IMR-90 (cell line): ENCODE data around the gene KAZN. TPM values are rescaled to one million over a fixed set of nuclear protein-coding genes. Genes with fewer than 3 reads are reported as not detected.

Source experiments
- ATAC-seq: fragments of 200-7000 bp; cut with Tn5 transposase; 2 replicates; pipeline ENCODE4 v1.9.1; 2020; ENCODE audit warnings: low read depth, mild to moderate bottlenecking, moderate library complexity
- BruUV-seq: library from RNA; stranded (reverse); fragments of 400-500 nt; replicated peaks from 2 replicates; lab custom pipeline; 2021; lab: Mats Ljungman, UMichigan
- CTCF ChIA-PET: fragments of 300-600 bp; formaldehyde crosslinking; extraction: SDS; loops from one replicate; lab custom pipeline; 2021; ENCODE audit warnings: antibody characterized with exemption; lab: Yijun Ruan, JAX
- POLR2A ChIA-PET: fragments of 300-600 bp; sonication (Branson Sonifier 250); formaldehyde crosslinking; loops from one replicate; lab custom pipeline; 2022; ENCODE audit warnings: antibody characterized with exemption; ENCODE audit not compliant: unreplicated experiment; lab: Charles Lee
- DNase-seq: peaks from one replicate; pipeline ENCODE4 v3.0.0; 2013
- H2AFZ ChIP-seq: replicated peaks from 2 replicates; pipeline ENCODE3; 2013; ENCODE audit warnings: low read length, mild to moderate bottlenecking; ENCODE audit not compliant: poor library complexity
- H2AK5ac ChIP-seq: 2 replicates; pipeline ENCODE4 v1.6.1; 2013; ENCODE audit warnings: low read depth, low read length, inconsistent platforms
- H2AK9ac ChIP-seq: replicated peaks from 2 replicates; pipeline ENCODE3; 2013; ENCODE audit warnings: mild to moderate bottlenecking, low read depth, low read length, moderate library complexity; ENCODE audit not compliant: poor library complexity
- H2BK120ac ChIP-seq: 2 replicates; pipeline ENCODE4 v1.6.1; 2013; ENCODE audit warnings: low read depth, low read length, inconsistent platforms
- H2BK15ac ChIP-seq: 3 replicates; pipeline ENCODE4 v1.6.1; 2013; ENCODE audit warnings: low read depth, low read length, inconsistent platforms
- H2BK20ac ChIP-seq: 2 replicates; pipeline ENCODE4 v1.6.1; 2013; ENCODE audit warnings: low read depth, mild to moderate bottlenecking, inconsistent platforms, low read length, moderate library complexity
- H2BK5ac ChIP-seq: 2 replicates; pipeline ENCODE4 v1.6.1; 2013; ENCODE audit warnings: mild to moderate bottlenecking, low read depth, low read length, inconsistent platforms; ENCODE audit not compliant: poor library complexity, severe bottlenecking
- H3K14ac ChIP-seq: replicated peaks from 2 replicates; pipeline ENCODE4 v1.6.1; 2013; ENCODE audit warnings: low read depth, low read length, inconsistent platforms
- H3K18ac ChIP-seq: 2 replicates; pipeline ENCODE4 v1.6.1; 2013; ENCODE audit warnings: low read depth, low read length, control low read depth
- H3K23ac ChIP-seq: 2 replicates; pipeline ENCODE4 v1.6.1; 2013; ENCODE audit warnings: low read depth, low read length, inconsistent platforms
- H3K27ac ChIP-seq: 2 replicates; pipeline ENCODE4 v1.5.1; 2013; ENCODE audit warnings: mild to moderate bottlenecking, control low read depth, low read length; ENCODE audit not compliant: insufficient read depth
- H3K27me3 ChIP-seq: 2 replicates; pipeline ENCODE4 v1.6.1; 2013; ENCODE audit warnings: low read length; ENCODE audit not compliant: control insufficient read depth, insufficient read depth
- H3K36me3 ChIP-seq: 2 replicates; pipeline ENCODE4 v1.6.1; 2013; ENCODE audit warnings: low read length, mixed read lengths; ENCODE audit not compliant: control insufficient read depth, insufficient read depth
- H3K4ac ChIP-seq: 2 replicates; pipeline ENCODE4 v1.6.1; 2013; ENCODE audit warnings: low read depth, low read length, inconsistent platforms
- H3K4me1 ChIP-seq: 2 replicates; pipeline ENCODE4 v1.6.1; 2013; ENCODE audit warnings: low read length, mixed read lengths; ENCODE audit not compliant: control insufficient read depth, insufficient read depth
- H3K4me2 ChIP-seq: 2 replicates; pipeline ENCODE4 v1.6.1; 2013; ENCODE audit warnings: low read depth, mild to moderate bottlenecking, control low read depth, low read length, moderate library complexity
- H3K4me3 ChIP-seq: 2 replicates; pipeline ENCODE4 v1.5.1; 2013; ENCODE audit warnings: low read depth, mild to moderate bottlenecking, control low read depth, low read length, moderate library complexity; ENCODE audit not compliant: insufficient read depth
- H3K56ac ChIP-seq: 2 replicates; pipeline ENCODE4 v1.6.1; 2013; ENCODE audit warnings: low read length, inconsistent platforms; ENCODE audit not compliant: insufficient read depth; ENCODE audit errors: extremely low read depth
- H3K79me1 ChIP-seq, 2 experiments: 2 replicates each; pipeline ENCODE4 v1.6.1; 2013; ENCODE audit warnings: low read length in 2 of 2, inconsistent platforms in 1 of 2, low read depth in 1 of 2
- H3K9ac ChIP-seq: 2 replicates; pipeline ENCODE4 v1.6.1; 2013; ENCODE audit warnings: low read depth, low read length, control low read depth
- H3K9me1 ChIP-seq: 2 replicates; pipeline ENCODE4 v1.6.1; 2013; ENCODE audit warnings: low read length, inconsistent platforms; ENCODE audit not compliant: insufficient read depth
- H3K9me3 ChIP-seq: 2 replicates; pipeline ENCODE4 v1.6.1; 2013; ENCODE audit warnings: low read length; ENCODE audit not compliant: control insufficient read depth, insufficient read depth
- H4K20me1 ChIP-seq: 2 replicates; pipeline ENCODE4 v1.6.1; 2013; ENCODE audit warnings: low read length, inconsistent platforms; ENCODE audit not compliant: insufficient read depth
- H4K5ac ChIP-seq: 2 replicates; pipeline ENCODE4 v1.6.1; 2013; ENCODE audit warnings: mild to moderate bottlenecking, low read depth, low read length, control low read depth
- H4K8ac ChIP-seq, 2 experiments: 2 replicates each; pipeline ENCODE4 v1.6.1; 2013; ENCODE audit warnings: low read depth in 2 of 2, low read length in 2 of 2, control low read depth in 1 of 2, inconsistent platforms in 1 of 2
- H4K91ac ChIP-seq: 2 replicates; pipeline ENCODE4 v1.6.1; 2013; ENCODE audit warnings: low read depth, low read length, inconsistent platforms; ENCODE audit not compliant: insufficient read depth
- BHLHE40 ChIP-seq: fragments of 150-350 bp; IDR thresholded peaks from 2 replicates; pipeline ENCODE4 v1.6.1; 2016; ENCODE audit warnings: mild to moderate bottlenecking, low read depth, low read length
- CEBPB ChIP-seq: IDR thresholded peaks from 2 replicates; pipeline ENCODE4 v1.6.1; 2012; ENCODE audit warnings: low read depth, low read length, improper control_type of control experiment
- CHD1 ChIP-seq: IDR thresholded peaks from 2 replicates; pipeline ENCODE4 v1.6.1; 2012; ENCODE audit warnings: low read depth, low read length, improper control_type of control experiment
- CTCF ChIP-seq: conservative IDR thresholded peaks from 2 replicates; pipeline ENCODE4 v1.5.1; 2012; ENCODE audit warnings: mild to moderate bottlenecking, low read depth, low read length, improper control_type of control experiment
- ELK1 ChIP-seq: fragments of 150-350 bp; IDR thresholded peaks from 2 replicates; pipeline ENCODE4 v1.6.1; 2016; ENCODE audit warnings: low read depth, mild to moderate bottlenecking, low read length, moderate library complexity, borderline replicate concordance
- FOS ChIP-seq: fragments of 150-350 bp; IDR thresholded peaks from 2 replicates; pipeline ENCODE4 v1.6.1; 2016; ENCODE audit warnings: low read depth, low read length
- MAFK ChIP-seq: IDR thresholded peaks from 2 replicates; pipeline ENCODE4 v1.6.1; 2012; ENCODE audit warnings: low read depth, low read length, improper control_type of control experiment
- MAZ ChIP-seq: IDR thresholded peaks from 2 replicates; pipeline ENCODE4 v1.6.1; 2012; ENCODE audit warnings: low read depth, mild to moderate bottlenecking, low read length, improper control_type of control experiment, moderate library complexity, borderline replicate concordance
- MXI1 ChIP-seq: IDR thresholded peaks from 2 replicates; pipeline ENCODE4 v1.6.1; 2012; ENCODE audit warnings: low read depth, mild to moderate bottlenecking, low read length, moderate library complexity, borderline replicate concordance
- NFE2L2 ChIP-seq: fragments of 150-350 bp; IDR thresholded peaks from 2 replicates; pipeline ENCODE4 v1.6.1; 2016; ENCODE audit warnings: low read depth, mild to moderate bottlenecking, low read length
- POLR2A ChIP-seq: IDR thresholded peaks from 2 replicates; pipeline ENCODE4 v1.6.1; 2012; ENCODE audit warnings: mild to moderate bottlenecking, low read depth, low read length
- RAD21 ChIP-seq: IDR thresholded peaks from 2 replicates; pipeline ENCODE4 v1.6.1; 2012; ENCODE audit warnings: low read length, improper control_type of control experiment
- RCOR1 ChIP-seq: IDR thresholded peaks from 2 replicates; pipeline ENCODE4 v1.6.1; 2012; ENCODE audit warnings: mild to moderate bottlenecking, low read length, improper control_type of control experiment; ENCODE audit not compliant: insufficient replicate concordance
- RFX5 ChIP-seq: IDR thresholded peaks from 2 replicates; pipeline ENCODE4 v1.8.0; 2012; ENCODE audit warnings: low read depth, mild to moderate bottlenecking, low read length, moderate library complexity
- SMC3 ChIP-seq: fragments of 150-350 bp; IDR thresholded peaks from 2 replicates; pipeline ENCODE4 v1.6.1; 2016; ENCODE audit warnings: low read depth, mild to moderate bottlenecking, antibody characterized with exemption, low read length, moderate library complexity
- USF2 ChIP-seq: fragments of 150-350 bp; IDR thresholded peaks from 2 replicates; pipeline ENCODE4 v1.6.1; 2017; ENCODE audit warnings: mild to moderate bottlenecking, antibody characterized with exemption, low read length, low read depth
- WGBS, 2 experiments: methylation state at CpG; one replicate each; pipeline versions ENCODE4 v1.1.5 to v1.1.7; 2013; ENCODE audit warnings: missing lambda C conversion rate in 2 of 2; ENCODE audit not compliant: insufficient read length in 1 of 2; ENCODE audit errors: extremely low coverage in 2 of 2; 5-methylcytosine and 5-hydroxymethylcytosine counted together
- dilution Hi-C: fragments of 300-500 bp; cut with HindIII; formaldehyde crosslinking; loops from one replicate; pipeline ENCODE4 v1.14.3; 2018; ENCODE audit warnings: low sequenced_read_pairs; ENCODE audit not compliant: unreplicated experiment
- in situ Hi-C: fragments of 300-500 bp; cut with MboI; formaldehyde crosslinking; loops from 3 replicates; pipeline ENCODE4 v1.14.3; 2019; ENCODE audit warnings: low sequenced_read_pairs, inconsistent platforms, mixed read lengths
- intact Hi-C: fragments of 100-400 bp; cut with micrococcal nuclease; formaldehyde crosslinking; loops from 2 replicates; pipeline ENCODE4 v1.10.0; 2022
- polyA plus RNA-seq, 3 experiments: library from polyadenylated mRNA; depleted of rRNA; stranded (reverse); fragments of >200 nt; gene quantifications; 2 replicates each; pipeline ENCODE4 v1.2.3, GENCODE V29; 2012; ENCODE audit warnings: low replicate concordance in 1 of 3
- total RNA-seq: library from RNA; depleted of rRNA; stranded (reverse); fragments of >200 nt; gene quantifications from 2 replicates; pipeline ENCODE4 v1.2.3, GENCODE V29; 2012

The KAZN gene
- total and polyA plus RNA-seq, 2 of the 4 experiments (the other 2 are of a cell fraction), result 5.2 to 10.5 TPM

DNA sequence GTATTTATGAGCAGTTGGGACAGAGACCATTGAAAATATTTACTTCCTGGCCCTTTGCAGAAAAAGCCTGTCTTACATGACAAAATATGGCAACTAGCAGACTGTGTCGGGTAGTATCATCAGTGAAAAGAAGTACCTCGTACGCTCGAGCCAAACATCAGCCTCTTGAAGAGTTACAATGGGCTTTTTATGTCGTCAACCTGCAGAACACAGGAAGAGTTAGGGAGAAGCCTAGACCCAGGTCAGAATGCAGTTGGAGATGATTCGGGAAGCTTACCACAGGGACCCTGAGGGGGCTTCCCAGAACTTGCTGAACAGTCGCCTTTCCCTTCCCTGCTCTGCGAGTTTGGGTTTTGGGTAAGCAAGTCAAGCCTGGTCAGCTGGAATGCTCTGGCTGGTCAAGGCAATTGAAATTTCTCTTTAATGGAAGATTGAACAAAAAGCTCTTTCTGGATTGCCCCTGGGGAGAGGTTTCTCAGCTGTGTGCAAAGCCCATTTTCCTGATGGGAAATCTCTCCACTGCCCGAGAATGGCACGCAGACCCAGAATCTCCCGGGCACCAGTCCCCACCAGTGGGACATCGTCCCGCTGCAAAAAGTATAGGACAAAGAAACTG lies 291.4 kb downstream of the KAZN start:
- no peaks in the 10 kb centered on the region for H3K9me3 ChIP-seq
- CTCF ChIA-PET, result no interaction called here
- POLR2A ChIA-PET, result no interaction called here

More for the DNA sequence above, 291.4 kb downstream of the KAZN start:
- H4K8ac ChIP-seq, result no peak overlapping the region
- dilution Hi-C loops (no loop called here), in situ Hi-C loops (no loop called here), intact Hi-C loops (no loop called here)
- no peak overlapping the region for H4K5ac ChIP-seq
- no peak overlapping the region for H2AFZ ChIP-seq
- H2BK120ac ChIP-seq, result no peak overlapping the region
- no peak for ATAC-seq
- no peak overlapping the region for H3K4me3 ChIP-seq
- TF ChIP-seq CTCF, result no peak
- no peak for TF ChIP-seq MXI1
- no peak for TF ChIP-seq BHLHE40
- no peak for TF ChIP-seq FOS
- TF ChIP-seq RFX5, result no peak
- TF ChIP-seq NFE2L2, result no peak
- no peak for TF ChIP-seq RAD21
- no peak for TF ChIP-seq CEBPB
- no peak for TF ChIP-seq USF2
- TF ChIP-seq RCOR1, result no peak
- no peak for TF ChIP-seq ELK1
- no peak for TF ChIP-seq SMC3
- TF ChIP-seq MAFK, result no peak
- TF ChIP-seq MAZ, result no peak
- no peak for TF ChIP-seq CHD1
- no peak for TF ChIP-seq POLR2A
- no peak overlapping the region for H3K27ac ChIP-seq
- H4K20me1 ChIP-seq, result no peaks in the 10 kb centered on the region
- no peaks in the 10 kb centered on the region for H3K4me1 ChIP-seq
- peaks cover 8% of the 10 kb centered on the region for H3K27me3 ChIP-seq
- no TSS peak for BruUV-seq
- no peaks in the 10 kb centered on the region for H3K36me3 ChIP-seq
- H4K91ac ChIP-seq, result no peak overlapping the region
- H3K4ac ChIP-seq, result no peak overlapping the region
- 27% methylated on average over 5 of the region's 13 CpGs; no CpG with 5 or more reads in 1 of the 2 experiments for WGBS, 2 experiments
- no peak overlapping the region for H2AK5ac ChIP-seq
- no peak overlapping the region for H2AK9ac ChIP-seq
- no peaks in the 10 kb centered on the region for H3K79me1 ChIP-seq
- no peak overlapping the region for H2BK5ac ChIP-seq
- H3K56ac ChIP-seq, result no peak overlapping the region
- no peak overlapping the region for H2BK20ac ChIP-seq
- H3K18ac ChIP-seq, result no peak overlapping the region
- H3K14ac ChIP-seq, result no peak overlapping the region
- H3K4me2 ChIP-seq, result no peak overlapping the region
- DNase-seq, result no peak
- no peaks in the 10 kb centered on the region for H3K9me1 ChIP-seq
- H2BK15ac ChIP-seq, result no peak overlapping the region
- H3K23ac ChIP-seq, result no peak overlapping the region
- no peak overlapping the region for H3K9ac ChIP-seq
